Endothelial cell of umbilical vein (primary cell): ENCODE results near the gene SLC47A2. TPM values are rescaled to one million over a fixed set of nuclear protein-coding genes. Genes with fewer than 3 reads are reported as not detected.

Experiments
- BruUV-seq: library from RNA; stranded (reverse); fragments of 400-500 nt; replicated peaks from 2 replicates; lab custom pipeline; 2021; lab: Mats Ljungman, UMichigan
- CTCF ChIA-PET: fragments of 300-600, 350-600 bp; sonication (Branson Sonifier 250); formaldehyde crosslinking; loops from one replicate; lab custom pipeline; 2021; ENCODE audit warnings: antibody characterized with exemption, inconsistent platforms; lab: Charles Lee
- POLR2A ChIA-PET: fragments of 300-600, 350-600 bp; sonication (Branson Sonifier 250); formaldehyde crosslinking; loops from one replicate; lab custom pipeline; 2021; ENCODE audit warnings: antibody characterized with exemption, inconsistent platforms; lab: Charles Lee
- DNase-seq: peaks from one replicate; pipeline ENCODE4 v3.0.0-alpha.2; 2011; ENCODE audit warnings: low read depth, low spot score
- FAIRE-seq: peaks from 2 replicates; lab custom pipeline; 2011; peaks lifted over from hg19 to GRCh38; lab: Jason Lieb, UNC
- H2AFZ ChIP-seq: 2 replicates; pipeline ENCODE4 v1.6.0; 2012; ENCODE audit warnings: low read depth, low read length, control low read depth, inconsistent platforms
- H3K27ac ChIP-seq: 2 replicates; pipeline ENCODE4 v1.5.1; 2011; ENCODE audit warnings: low read depth, mild to moderate bottlenecking, control low read depth, low read length, moderate library complexity; ENCODE audit not compliant: insufficient read depth
- H3K27me3 ChIP-seq, 2 experiments: 2 replicates each; pipeline versions ENCODE4 v1.6.0 to v1.6.1; 2011; ENCODE audit warnings: low read length in 2 of 2, mixed read lengths in 1 of 2; ENCODE audit not compliant: control insufficient read depth in 2 of 2, insufficient read depth in 2 of 2
- H3K36me3 ChIP-seq, 2 experiments: 2 replicates in 1 of 2; 3 replicates in 1 of 2; pipeline ENCODE4 v1.5.1; 2011; ENCODE audit warnings: low read length in 2 of 2, mild to moderate bottlenecking in 1 of 2, moderate library complexity in 1 of 2; ENCODE audit not compliant: control insufficient read depth in 2 of 2, insufficient read depth in 2 of 2; ENCODE audit errors: extremely low read depth in 1 of 2
- H3K4me1 ChIP-seq: 3 replicates; pipeline ENCODE4 v1.5.1; 2011; ENCODE audit warnings: mild to moderate bottlenecking, low read length; ENCODE audit not compliant: control insufficient read depth, insufficient read depth; ENCODE audit errors: extremely low read depth
- H3K4me2 ChIP-seq: 2 replicates; pipeline ENCODE4 v1.6.1; 2011; ENCODE audit warnings: low read length, control low read depth, mixed read lengths; ENCODE audit not compliant: insufficient read depth
- H3K4me3 ChIP-seq, 3 experiments: fragments of 200-600 bp in 1 of 3; sonication (generic), shearing (Covaris generic) in 1 of 3; replicated peaks in 1 of 3; 2 replicates each; pipeline ENCODE4 v1.5.1; 2011 to 2016; ENCODE audit warnings: control low read depth in 3 of 3, low read length in 3 of 3, mild to moderate bottlenecking in 2 of 3, inconsistent platforms in 1 of 3, low read depth in 1 of 3, moderate library complexity in 1 of 3; ENCODE audit not compliant: insufficient read depth in 1 of 3
- H3K79me2 ChIP-seq: 2 replicates; pipeline ENCODE4 v1.6.0; 2012; ENCODE audit warnings: low read length, inconsistent platforms; ENCODE audit not compliant: control insufficient read depth, insufficient read depth
- H3K9ac ChIP-seq: replicated peaks from 2 replicates; pipeline ENCODE3; 2011; ENCODE audit warnings: low read length, control low read depth; ENCODE audit not compliant: insufficient read depth; ENCODE audit errors: extremely low read depth
- H3K9me1 ChIP-seq: replicated peaks from 3 replicates; pipeline ENCODE4 v1.6.0; 2011; ENCODE audit warnings: mild to moderate bottlenecking, low read length; ENCODE audit not compliant: control insufficient read depth, insufficient read depth; ENCODE audit errors: extremely low read depth
- H3K9me3 ChIP-seq: replicated peaks from 2 replicates; pipeline ENCODE4 v1.5.1; 2012; ENCODE audit warnings: low read length, inconsistent platforms; ENCODE audit not compliant: control insufficient read depth, insufficient read depth
- H4K20me1 ChIP-seq: replicated peaks from 2 replicates; pipeline ENCODE3; 2011; ENCODE audit warnings: mild to moderate bottlenecking, low read length; ENCODE audit not compliant: control insufficient read depth, insufficient read depth; ENCODE audit errors: extremely low read depth
- EZH2 ChIP-seq: IDR thresholded peaks from 2 replicates; pipeline ENCODE4 v1.6.1; 2012; ENCODE audit warnings: borderline replicate concordance, low read depth, mild to moderate bottlenecking, moderate library complexity, low read length, inconsistent platforms; ENCODE audit not compliant: severe bottlenecking
- FOS ChIP-seq: IDR thresholded peaks from 2 replicates; pipeline ENCODE4 v1.6.1; 2011; ENCODE audit warnings: mild to moderate bottlenecking, low read length, moderate library complexity, borderline replicate concordance; ENCODE audit not compliant: insufficient read depth
- GATA2 ChIP-seq: IDR thresholded peaks from 2 replicates; pipeline ENCODE4 v1.7.0; 2011; ENCODE audit warnings: low read depth, mild to moderate bottlenecking, moderate library complexity, mixed read lengths, low read length; ENCODE audit not compliant: insufficient read length, insufficient read depth
- JUN ChIP-seq: IDR thresholded peaks from 2 replicates; pipeline ENCODE4 v1.6.1; 2011; ENCODE audit warnings: borderline replicate concordance, low read depth; ENCODE audit not compliant: insufficient read length, insufficient read depth
- MYC ChIP-seq: IDR thresholded peaks from one replicate; pipeline ENCODE4 v1.6.1; 2011; ENCODE audit warnings: mild to moderate bottlenecking, low read depth, low read length
- POLR2A ChIP-seq: IDR thresholded peaks from 2 replicates; pipeline ENCODE4 v1.6.1; 2012; ENCODE audit warnings: low read depth, mild to moderate bottlenecking, control low read depth, low read length
- POLR2AphosphoS5 ChIP-seq: IDR thresholded peaks from 2 replicates; pipeline ENCODE4 v1.6.1; 2012; ENCODE audit warnings: low read depth, mild to moderate bottlenecking, control low read depth, low read length, moderate library complexity; ENCODE audit not compliant: insufficient read depth
- dilution Hi-C: fragments of 300-500 bp; cut with MboI; formaldehyde crosslinking; loops from one replicate; pipeline ENCODE4 v1.15.0; 2019; ENCODE audit warnings: low sequenced_read_pairs; ENCODE audit not compliant: extremely low pct_ligation_motif_present
- intact Hi-C: fragments of 100-400 bp; cut with micrococcal nuclease; formaldehyde crosslinking; loops from one replicate; pipeline ENCODE4 v1.10.0; 2022
- polyA plus RNA-seq, 4 experiments: library from polyadenylated mRNA; depleted of rRNA in 3 of 4; stranded (reverse) in 3 of 4; unstranded in 1 of 4; fragments of >200 nt; gene quantifications; 2 replicates each; pipeline versions ENCODE4 v1.2.1 to v1.2.3, GENCODE V29; 2011 to 2012; ENCODE audit warnings: missing spikeins in 1 of 4
- total RNA-seq: library from RNA; stranded (reverse); gene quantifications from 2 replicates; pipeline ENCODE4 v1.2.3, GENCODE V29; 2021
- TF ChIP-seq, protein P1 (sequence below): IDR thresholded peaks from 2 replicates; pipeline ENCODE4 v1.6.1; 2011; ENCODE audit not compliant: insufficient read depth, insufficient read length
- TF ChIP-seq, protein P2 (sequence below), 2 donors: IDR thresholded peaks; 1 replicate in 1 of 2; 2 replicates in 1 of 2; pipeline ENCODE4 v1.5.1; 2011; ENCODE audit warnings: low read length in 2 of 2, mild to moderate bottlenecking in 2 of 2, moderate library complexity in 2 of 2, control low read depth in 1 of 2, inconsistent platforms in 1 of 2, low read depth in 1 of 2; ENCODE audit not compliant: insufficient read depth in 1 of 2; ENCODE audit errors: extremely low read depth in 1 of 2

Gene SLC47A2
- total and polyA plus RNA-seq, 2 donors (not counting 3 experiments of a cell fraction or from before 2014, with no cell fraction given), result not detected

DNA sequence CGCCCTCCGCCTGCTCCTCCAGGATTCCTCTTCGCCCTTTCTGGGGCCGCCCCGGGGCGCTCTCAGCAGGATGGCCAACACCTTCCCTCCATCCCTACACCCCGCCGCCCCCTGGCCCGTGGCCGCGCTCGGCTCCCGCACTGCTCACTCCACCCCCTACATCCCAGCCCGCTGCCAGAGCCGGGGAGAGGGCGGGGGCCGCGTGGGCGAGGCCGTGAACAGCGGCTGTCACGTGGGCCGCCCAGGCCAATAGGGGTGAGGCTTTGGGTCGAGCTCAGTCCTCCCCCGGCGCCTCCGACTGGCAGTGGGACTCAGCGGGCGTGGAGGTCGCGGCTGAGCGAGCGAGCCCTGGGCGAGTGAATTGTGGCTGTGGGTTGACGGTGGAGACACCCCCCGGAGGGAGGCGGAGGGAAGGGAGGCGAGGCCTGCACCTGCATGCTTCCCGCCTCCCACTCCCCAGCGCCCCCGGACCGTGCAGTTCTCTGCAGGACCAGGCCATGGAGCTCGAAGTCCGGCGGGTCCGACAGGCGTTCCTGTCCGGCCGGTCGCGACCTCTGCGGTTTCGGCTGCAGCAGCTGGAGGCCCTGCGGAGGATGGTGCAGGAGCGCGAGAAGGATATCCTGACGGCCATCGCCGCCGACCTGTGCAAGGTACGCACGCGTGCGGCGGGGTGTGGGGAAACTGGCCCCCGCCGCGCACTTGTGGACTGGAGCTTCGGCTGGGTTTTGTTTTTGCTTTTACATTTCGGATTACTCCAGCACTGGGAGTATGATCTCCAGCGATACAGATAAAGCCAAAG lies 67.7 kb downstream of the SLC47A2 start, which contains the start of gene ALDH3A2:
Gene ALDH3A2, plus strand, starts transcription at position 277 of the 799 bp plus-strand sequence. Its CDS starts 221 bp downstream, at position 498.
- no peaks in the 10 kb centered on the region for H3K27me3 ChIP-seq
- H3K4me3 ChIP-seq, result peak within 1 kb of the TSS; percentile 16 to 97 (median 88)
- POLR2A ChIA-PET, result interaction anchor here (1.4 to 1.6 kb wide), 2 partner anchors 114 to 271 kb away, joined by 3 to 4 read pairs; no protein-coding TSS in a partner anchor
- H3K9ac ChIP-seq, result peak within 1 kb of the TSS; percentile 68
- H3K79me2 ChIP-seq, result peaks cover 16% of the 10 kb centered on the region
- H3K27ac ChIP-seq, result peak within 1 kb of the TSS; percentile 59
- dilution Hi-C loops, result no loop called here
- peak within 1 kb of the TSS; percentile 82 for H2AFZ ChIP-seq
- CTCF ChIA-PET, result interaction anchor here (0.6 to 4.1 kb wide), 24 partner anchors 9 to 361 kb away, joined by 3 to 51 read pairs (median 5); partner anchors contain the start of genes B9D1 and SLC47A1
- peak; percentile 94 for DNase-seq
- H3K4me1 ChIP-seq, result peaks cover 26% of the 10 kb centered on the region
- H3K4me2 ChIP-seq, result peak within 1 kb of the TSS; percentile 93
- no TSS peak for BruUV-seq
- FAIRE-seq, result peak; percentile 90
- intact Hi-C loops, result loop anchor here (1.0 to 10.0 kb wide), 5 partner anchors 46 to 286 kb away; partner anchors contain the start of gene B9D1
- H3K9me1 ChIP-seq, result no peaks in the 10 kb centered on the region
- H4K20me1 ChIP-seq, result no peaks in the 10 kb centered on the region
- H3K9me3 ChIP-seq, result no peaks in the 10 kb centered on the region
- no peak for TF ChIP-seq JUN
- TF ChIP-seq MYC, result no peak
- peak; percentile 88 for TF ChIP-seq POLR2A
- no peak for TF ChIP-seq FOS
- peak; percentile 78 for TF ChIP-seq POLR2AphosphoS5
- TF ChIP-seq, protein P1, sequence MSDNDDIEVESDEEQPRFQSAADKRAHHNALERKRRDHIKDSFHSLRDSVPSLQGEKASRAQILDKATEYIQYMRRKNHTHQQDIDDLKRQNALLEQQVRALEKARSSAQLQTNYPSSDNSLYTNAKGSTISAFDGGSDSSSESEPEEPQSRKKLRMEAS, result peak; percentile 95
- TF ChIP-seq GATA2, result no peak
- TF ChIP-seq, protein P2, sequence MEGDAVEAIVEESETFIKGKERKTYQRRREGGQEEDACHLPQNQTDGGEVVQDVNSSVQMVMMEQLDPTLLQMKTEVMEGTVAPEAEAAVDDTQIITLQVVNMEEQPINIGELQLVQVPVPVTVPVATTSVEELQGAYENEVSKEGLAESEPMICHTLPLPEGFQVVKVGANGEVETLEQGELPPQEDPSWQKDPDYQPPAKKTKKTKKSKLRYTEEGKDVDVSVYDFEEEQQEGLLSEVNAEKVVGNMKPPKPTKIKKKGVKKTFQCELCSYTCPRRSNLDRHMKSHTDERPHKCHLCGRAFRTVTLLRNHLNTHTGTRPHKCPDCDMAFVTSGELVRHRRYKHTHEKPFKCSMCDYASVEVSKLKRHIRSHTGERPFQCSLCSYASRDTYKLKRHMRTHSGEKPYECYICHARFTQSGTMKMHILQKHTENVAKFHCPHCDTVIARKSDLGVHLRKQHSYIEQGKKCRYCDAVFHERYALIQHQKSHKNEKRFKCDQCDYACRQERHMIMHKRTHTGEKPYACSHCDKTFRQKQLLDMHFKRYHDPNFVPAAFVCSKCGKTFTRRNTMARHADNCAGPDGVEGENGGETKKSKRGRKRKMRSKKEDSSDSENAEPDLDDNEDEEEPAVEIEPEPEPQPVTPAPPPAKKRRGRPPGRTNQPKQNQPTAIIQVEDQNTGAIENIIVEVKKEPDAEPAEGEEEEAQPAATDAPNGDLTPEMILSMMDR (IDR thresholded peaks at IDR 0.05; ENCODE audit: extremely low read depth in 1 of 2, insufficient read depth in 1 of 2, low read depth in 1 of 2, low read length in 2 of 2), result peak in 1 of 2 donors; percentile 20
- no peak for TF ChIP-seq EZH2
- no peaks in the 10 kb centered on the region for H3K36me3 ChIP-seq
